Muscle layer of colon (tissue), 2 donors: ENCODE measurements around the gene VILL.
"Not testable (repeated sequence)": the region's sequence is repeated elsewhere in the genome, so short reads cannot be mapped to it uniquely, and the experiment has no call there.

Experiments
- H3K27ac ChIP-seq: one replicate; pipeline ENCODE4 v1.7.0; 2013; ENCODE audit warnings: low read depth, mild to moderate bottlenecking, low read length, moderate library complexity
- H3K27me3 ChIP-seq, 2 donors: one replicate each; pipeline ENCODE4 v1.7.0; 2013; ENCODE audit warnings: low read length in 2 of 2, mild to moderate bottlenecking in 2 of 2; ENCODE audit not compliant: insufficient read depth in 2 of 2, control insufficient read depth in 1 of 2
- H3K36me3 ChIP-seq: one replicate; pipeline ENCODE4 v1.7.0; 2013; ENCODE audit warnings: mild to moderate bottlenecking, low read length; ENCODE audit not compliant: insufficient read depth
- H3K4me1 ChIP-seq: one replicate; pipeline ENCODE4 v1.7.0; 2013; ENCODE audit warnings: mild to moderate bottlenecking, low read length; ENCODE audit not compliant: insufficient read depth
- H3K4me3 ChIP-seq, 2 donors: one replicate each; pipeline ENCODE4 v1.7.0; 2013; ENCODE audit warnings: low read length in 2 of 2, low read depth in 1 of 2, mild to moderate bottlenecking in 1 of 2, moderate library complexity in 1 of 2
- H3K9ac ChIP-seq: one replicate; pipeline ENCODE4 v1.7.0; 2013; ENCODE audit warnings: low read length
- H3K9me3 ChIP-seq: one replicate; pipeline ENCODE4 v1.7.0; 2013; ENCODE audit warnings: mild to moderate bottlenecking, low read length
- donor health status: abdominal sarcoma.
- donor health status: Adenocarcinoma of cecum.

The VILL gene

DNA sequence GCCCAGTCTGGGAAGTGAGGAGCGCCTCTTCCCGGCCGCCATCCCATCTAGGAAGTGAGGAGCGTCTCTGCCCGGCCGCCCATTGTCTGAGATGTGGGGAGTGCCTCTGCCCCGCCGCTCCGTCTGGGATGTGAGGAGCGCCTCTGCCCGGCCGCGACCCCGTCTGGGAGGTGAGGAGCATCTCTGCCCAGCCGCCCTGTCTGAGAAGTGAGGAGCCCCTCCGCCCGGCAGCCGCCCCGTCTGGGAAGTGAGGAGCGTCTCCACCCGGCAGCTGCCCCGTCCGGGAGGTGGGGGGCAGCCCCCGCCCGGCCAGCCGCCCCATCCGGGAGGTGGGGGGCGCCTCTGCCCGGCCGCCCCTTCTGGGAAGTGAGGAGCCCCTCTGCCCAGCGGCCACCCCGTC is 62.7 kb downstream of the VILL start:
- not testable (repeated sequence) for H3K36me3 ChIP-seq, H3K4me1 ChIP-seq, H3K27ac ChIP-seq, H3K27me3 ChIP-seq, H3K9me3 ChIP-seq, H3K4me3 ChIP-seq, H3K9ac ChIP-seq

DNA sequence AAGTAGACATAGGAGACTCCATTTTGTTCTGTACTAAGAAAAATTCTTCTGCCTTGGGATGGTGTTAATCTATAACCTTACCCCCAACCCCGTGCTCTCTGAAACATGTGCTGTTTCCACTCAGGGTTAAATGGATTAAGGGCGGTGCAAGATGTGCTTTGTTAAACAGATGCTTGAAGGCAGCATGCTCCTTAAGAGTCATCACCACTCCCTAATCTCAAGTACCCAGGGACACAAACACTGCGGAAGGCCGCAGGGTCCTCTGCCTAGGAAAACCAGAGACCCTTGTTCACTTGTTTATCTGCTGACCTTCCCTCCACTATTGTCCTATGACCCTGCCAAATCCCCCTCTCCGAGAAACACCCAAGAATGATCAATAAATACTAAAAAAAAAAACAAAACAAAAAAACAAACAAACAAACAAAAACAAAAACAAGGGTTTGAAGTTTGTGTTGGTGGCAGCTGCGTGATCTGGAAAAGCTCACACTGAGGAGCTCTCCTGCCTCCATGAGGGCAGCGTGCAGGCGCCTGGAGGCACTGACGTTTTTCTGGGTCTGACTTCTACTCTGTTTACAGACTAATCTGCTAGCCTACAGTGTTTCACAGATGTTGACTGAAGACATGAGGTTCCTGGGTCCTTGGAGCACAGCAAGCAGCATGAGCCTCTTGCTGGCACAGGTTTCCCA is 63.4 kb downstream of the VILL start:
- not testable (repeated sequence) for H3K27ac ChIP-seq, H3K9me3 ChIP-seq, H3K4me3 ChIP-seq, H3K36me3 ChIP-seq, H3K27me3 ChIP-seq, H3K4me1 ChIP-seq, H3K9ac ChIP-seq

DNA sequence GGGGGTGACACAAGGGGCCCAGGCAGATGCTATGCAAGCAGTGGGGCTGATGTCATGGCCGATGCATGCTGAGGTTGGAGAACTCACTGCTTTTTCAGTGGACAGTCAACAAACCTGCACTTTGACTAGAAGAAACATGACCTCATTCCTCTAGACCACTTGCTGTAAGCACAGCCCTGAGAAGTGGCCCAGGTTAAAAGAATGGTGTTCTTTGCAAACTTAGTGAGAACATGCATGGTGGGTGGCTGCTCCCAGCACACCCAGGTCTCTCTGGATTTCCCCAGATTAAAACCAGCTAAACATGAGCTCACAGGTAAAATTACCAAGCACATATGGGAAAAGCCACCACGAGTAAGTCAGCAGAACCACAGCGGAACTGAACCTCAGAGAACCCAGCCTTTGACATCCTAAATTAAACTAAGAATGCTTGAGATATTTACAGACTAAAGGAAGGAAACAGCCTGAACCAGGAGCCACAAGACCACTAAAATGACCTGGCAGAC is 64.0 kb downstream of the VILL start:
- no peaks in the 10 kb centered on the region for H3K9me3 ChIP-seq
- no peak overlapping the region for H3K27ac ChIP-seq
- H3K4me1 ChIP-seq, result no peaks in the 10 kb centered on the region
- no peaks in the 10 kb centered on the region for H3K36me3 ChIP-seq
- H3K4me3 ChIP-seq, result no peak overlapping the region
- H3K27me3 ChIP-seq, result no peaks in the 10 kb centered on the region
- no peak overlapping the region for H3K9ac ChIP-seq
